GM23248 (cell line): ENCODE data around the gene FBXL2. TPM values are rescaled to one million over a fixed set of nuclear protein-coding genes. Genes with fewer than 3 reads are reported as not detected.

Experiments
- DNase-seq: peaks from one replicate; pipeline ENCODE4 v3.0.0-alpha.2; 2015
- H2AFZ ChIP-seq: fragments of 200-600 bp; sonication (generic); 2 replicates; pipeline ENCODE4 v1.6.1; 2016; ENCODE audit warnings: antibody characterized with exemption
- H3F3A ChIP-seq: fragments of 200-600 bp; sonication (generic); 2 replicates; pipeline ENCODE4 v1.6.1; 2016; ENCODE audit warnings: mild to moderate bottlenecking, antibody characterized with exemption, mixed run types; ENCODE audit not compliant: insufficient read depth
- H3K27ac ChIP-seq: fragments of 200-600 bp; sonication (generic); 2 replicates; pipeline ENCODE4 v1.5.1; 2016; ENCODE audit warnings: mild to moderate bottlenecking
- H3K27me3 ChIP-seq: fragments of 200-600 bp; sonication (generic); replicated peaks from 2 replicates; pipeline ENCODE4 v1.6.1; 2016; ENCODE audit warnings: mild to moderate bottlenecking; ENCODE audit not compliant: insufficient read depth
- H3K36me3 ChIP-seq: fragments of 200-600 bp; sonication (generic); 2 replicates; pipeline ENCODE4 v1.6.1; 2016; ENCODE audit warnings: low read depth, mild to moderate bottlenecking
- H3K4me1 ChIP-seq: fragments of 200-600 bp; sonication (generic); 2 replicates; pipeline ENCODE4 v1.6.1; 2016; ENCODE audit warnings: mild to moderate bottlenecking; ENCODE audit not compliant: insufficient read depth
- H3K4me2 ChIP-seq: fragments of 200-600 bp; sonication (generic); one replicate; pipeline ENCODE4 v1.6.1; 2016; ENCODE audit warnings: mild to moderate bottlenecking; ENCODE audit not compliant: unreplicated experiment
- H3K4me3 ChIP-seq: fragments of 200-600 bp; sonication (generic); 2 replicates; pipeline ENCODE4 v1.5.1; 2016; ENCODE audit warnings: mild to moderate bottlenecking
- H3K79me2 ChIP-seq: fragments of 200-600 bp; sonication (generic); 2 replicates; pipeline ENCODE4 v1.6.1; 2016; ENCODE audit warnings: mild to moderate bottlenecking; ENCODE audit not compliant: insufficient read depth
- H3K9ac ChIP-seq: fragments of 200-600 bp; sonication (generic); 2 replicates; pipeline ENCODE4 v1.6.1; 2016; ENCODE audit warnings: mild to moderate bottlenecking
- H3K9me2 ChIP-seq: fragments of 200-600 bp; sonication (generic); 2 replicates; pipeline ENCODE4 v1.6.1; 2016; ENCODE audit warnings: mixed run types, mild to moderate bottlenecking, moderate library complexity; ENCODE audit not compliant: insufficient read depth
- H3K9me3 ChIP-seq: fragments of 200-600 bp; sonication (generic); one replicate; pipeline ENCODE4 v1.6.1; 2017; ENCODE audit warnings: low read depth
- H4K20me1 ChIP-seq: fragments of 200-600 bp; sonication (generic); 2 replicates; pipeline ENCODE4 v1.6.0; 2016; ENCODE audit not compliant: insufficient read depth
- EZH2 ChIP-seq: fragments of 200-600 bp; sonication (generic); IDR thresholded peaks from 2 replicates; pipeline ENCODE4 v1.6.1; 2018; ENCODE audit warnings: antibody characterized with exemption, mild to moderate bottlenecking; ENCODE audit not compliant: insufficient read depth, poor library complexity, severe bottlenecking
- EZH2phosphoT487 ChIP-seq: fragments of 200-600 bp; sonication (generic); IDR thresholded peaks from 2 replicates; pipeline ENCODE4 v1.6.1; 2018; ENCODE audit warnings: antibody characterized with exemption, moderate library complexity, mild to moderate bottlenecking, low read depth; ENCODE audit not compliant: insufficient read depth
- WGBS, 2 experiments: methylation state at CpG; one replicate each; pipeline ENCODE4 v1.1.6; 2015 to 2017; ENCODE audit warnings: low lambda C conversion rate in 2 of 2, low coverage in 1 of 2; ENCODE audit errors: missing lambda C conversion rate in 2 of 2; 5-methylcytosine and 5-hydroxymethylcytosine counted together
- in situ Hi-C: fragments of 300-500 bp; cut with MboI; formaldehyde crosslinking; loops from 2 replicates; pipeline ENCODE4 v1.15.0; 2020
- polyA plus RNA-seq: library from polyadenylated mRNA; unstranded; fragments of >200 nt; fragmentation: Nextera tagmentation; extraction: Ambion mirVana; gene quantifications from 2 replicates; pipeline ENCODE4 v1.2.1, GENCODE V29; 2016
- total RNA-seq: library from RNA; depleted of rRNA; stranded (reverse); fragments of >200 nt; shearing (Covaris generic); gene quantifications from 2 replicates; pipeline ENCODE4 v1.2.3, GENCODE V29; 2014

The FBXL2 gene
- total and polyA plus RNA-seq, 2 experiments from 2014 or later, result 3.2 to 3.4 TPM

DNA sequence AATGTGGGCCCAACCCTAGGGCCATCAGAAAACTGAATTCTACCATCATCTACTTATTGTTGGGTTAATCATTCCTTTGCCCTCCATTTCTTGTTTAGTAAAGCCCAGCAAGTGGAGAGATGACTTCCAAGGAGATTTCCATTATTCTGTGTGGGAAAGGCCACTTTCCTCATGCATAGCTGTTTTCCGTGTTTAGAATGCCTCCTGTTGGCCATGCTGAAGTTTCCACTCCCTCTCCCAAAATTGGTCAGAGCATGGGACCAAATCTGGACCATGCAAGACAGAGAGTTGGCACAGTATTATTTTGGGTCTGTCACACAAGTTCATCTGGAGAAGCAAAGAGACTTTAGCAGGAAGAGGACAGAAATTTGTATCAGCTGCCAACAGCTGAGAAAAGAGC is 43.4 kb upstream of the FBXL2 start:
- Histone ChIP-seq H3F3A (no peaks in the 10 kb centered on the region), H3K9ac (no peak overlapping the region), H3K4me2 (no peak overlapping the region), H3K27ac (no peak overlapping the region), H2AFZ (no peak overlapping the region), H3K27me3 (peaks cover 21% of the 10 kb centered on the region), H3K9me2 (no peaks in the 10 kb centered on the region), H3K4me1 (no peaks in the 10 kb centered on the region), H3K9me3 (no peaks in the 10 kb centered on the region), H3K36me3 (no peaks in the 10 kb centered on the region), H3K79me2 (no peaks in the 10 kb centered on the region), H4K20me1 (no peaks in the 10 kb centered on the region), H3K4me3 (no peak overlapping the region)
- in situ Hi-C loops, result no loop called here
- WGBS, 2 experiments, result 56 to 86% methylated on average over 1 of the region's 1 CpG
- no peak for TF ChIP-seq EZH2phosphoT487
- no peak for TF ChIP-seq EZH2
- DNase-seq, result no peak

DNA sequence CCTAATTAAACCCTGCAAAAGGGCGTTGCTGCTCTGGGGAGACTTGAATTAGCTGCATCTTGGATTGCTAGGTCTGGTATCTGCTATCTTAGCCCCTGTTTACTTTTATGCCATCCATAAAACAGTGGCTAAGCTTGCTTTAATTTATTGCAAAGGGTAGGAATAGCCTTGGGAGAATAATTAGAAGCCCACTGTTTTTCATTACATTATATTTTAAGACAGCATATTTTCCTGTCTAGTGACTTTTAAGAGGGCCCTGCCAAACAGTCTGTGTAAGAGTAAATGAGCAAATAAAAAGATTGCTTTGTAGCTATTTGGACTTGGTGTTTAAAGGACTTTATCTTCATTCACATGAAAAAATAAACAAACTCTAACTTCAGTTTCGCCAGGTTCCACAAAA is 41.2 kb upstream of the FBXL2 start:
- Histone ChIP-seq H3F3A (no peaks in the 10 kb centered on the region), H3K36me3 (no peaks in the 10 kb centered on the region), H3K4me2 (no peak overlapping the region), H3K4me3 (no peak overlapping the region), H3K79me2 (no peaks in the 10 kb centered on the region), H3K9me2 (no peaks in the 10 kb centered on the region), H4K20me1 (no peaks in the 10 kb centered on the region), H3K27me3 (peaks cover 15% of the 10 kb centered on the region), H2AFZ (no peak overlapping the region), H3K4me1 (no peaks in the 10 kb centered on the region), H3K9ac (no peak overlapping the region), H3K27ac (no peak overlapping the region), H3K9me3 (no peaks in the 10 kb centered on the region)
- in situ Hi-C loops, result no loop called here
- TF ChIP-seq EZH2 (no peak), EZH2phosphoT487 (no peak)
- DNase-seq, result no peak
- WGBS, 2 experiments, result 31 to 32% methylated on average over 2 of the region's 2 CpGs

DNA sequence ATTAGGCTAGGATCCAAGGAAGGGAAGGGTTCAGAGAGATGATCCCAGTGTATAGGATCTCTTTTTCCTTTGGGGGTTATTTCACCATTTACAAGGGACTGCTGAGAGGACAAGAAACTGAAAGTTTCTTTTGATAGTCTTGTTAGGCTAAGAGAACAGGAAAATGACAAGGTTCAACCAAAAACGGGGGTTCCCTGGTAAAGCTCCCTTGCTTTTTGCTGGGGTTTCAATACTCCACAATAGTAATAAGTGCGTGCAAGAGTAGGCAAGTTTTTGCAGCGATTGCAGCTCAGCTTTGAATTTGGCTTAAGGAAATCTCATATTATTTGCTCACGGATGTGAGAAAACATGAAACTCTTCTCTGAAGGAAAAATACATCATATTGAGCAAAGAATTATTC is 39.8 kb upstream of the FBXL2 start:
- H3K27ac ChIP-seq, result no peak overlapping the region
- no peak for DNase-seq
- no peak overlapping the region for H2AFZ ChIP-seq
- H3K9me3 ChIP-seq, result no peaks in the 10 kb centered on the region
- in situ Hi-C loops, result no loop called here
- H3K4me1 ChIP-seq, result no peaks in the 10 kb centered on the region
- H3K79me2 ChIP-seq, result no peaks in the 10 kb centered on the region
- 65% methylated on average over 4 of the region's 4 CpGs for WGBS, 2 experiments
- H4K20me1 ChIP-seq, result no peaks in the 10 kb centered on the region
- no peak for TF ChIP-seq EZH2phosphoT487
- no peak for TF ChIP-seq EZH2
- H3K4me2 ChIP-seq, result no peak overlapping the region
- H3K27me3 ChIP-seq, result peaks cover 13% of the 10 kb centered on the region
- H3K4me3 ChIP-seq, result no peak overlapping the region
- no peaks in the 10 kb centered on the region for H3K36me3 ChIP-seq
- no peaks in the 10 kb centered on the region for H3F3A ChIP-seq
- H3K9ac ChIP-seq, result no peak overlapping the region
- no peaks in the 10 kb centered on the region for H3K9me2 ChIP-seq

DNA sequence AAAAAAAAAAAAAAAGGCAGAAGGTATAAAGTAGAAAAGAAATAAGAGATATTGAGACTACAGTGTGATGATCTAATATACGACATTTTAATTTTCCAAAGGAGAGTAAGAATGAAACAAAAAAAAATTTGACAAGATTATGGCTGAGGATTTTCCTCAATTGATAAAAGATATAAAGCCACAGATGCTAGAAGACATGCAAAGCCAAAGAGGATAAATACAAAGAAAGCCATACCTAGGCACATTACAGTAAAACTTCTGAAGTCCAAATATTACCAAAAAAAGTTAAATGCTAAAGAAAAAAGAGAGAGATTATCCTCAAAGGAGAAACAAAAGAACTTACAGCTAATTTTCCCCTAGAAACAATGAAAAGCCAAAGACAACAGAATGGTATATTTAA is 38.3 kb upstream of the FBXL2 start:
- Histone ChIP-seq H3K4me2 (no peak overlapping the region), H3K9me3 (no peaks in the 10 kb centered on the region), H3F3A (no peaks in the 10 kb centered on the region), H3K9ac (no peak overlapping the region), H3K79me2 (no peaks in the 10 kb centered on the region), H3K27me3 (peaks cover 18% of the 10 kb centered on the region), H3K4me3 (no peak overlapping the region), H3K36me3 (no peaks in the 10 kb centered on the region), H2AFZ (no peak overlapping the region), H3K9me2 (no peaks in the 10 kb centered on the region), H3K27ac (no peak overlapping the region), H3K4me1 (no peaks in the 10 kb centered on the region), H4K20me1 (no peaks in the 10 kb centered on the region)
- in situ Hi-C loops, result no loop called here
- no peak for TF ChIP-seq EZH2
- no peak for TF ChIP-seq EZH2phosphoT487
- no peak for DNase-seq
- WGBS, 2 experiments, result 55 to 67% methylated on average over 1 of the region's 1 CpG

DNA sequence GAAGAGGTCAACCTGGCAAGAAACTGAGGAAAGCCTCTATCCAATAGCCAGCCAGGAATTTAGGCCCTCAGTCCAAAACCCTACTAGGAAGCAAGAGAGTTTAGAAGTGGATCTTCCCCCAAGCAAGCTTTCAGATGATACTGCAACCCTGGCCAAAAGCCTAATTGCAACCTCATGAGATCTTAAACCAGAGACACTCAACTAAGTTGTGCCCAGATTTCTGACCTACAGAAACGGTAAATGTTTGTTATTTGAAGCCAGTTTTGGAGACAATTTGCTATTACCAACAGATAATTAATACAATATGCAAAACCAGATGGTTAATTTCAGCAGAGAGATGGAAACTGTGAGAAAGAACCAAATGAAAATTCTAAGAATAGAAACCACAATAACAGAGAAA is 37.0 kb upstream of the FBXL2 start:
- no peak for DNase-seq
- Histone ChIP-seq H3F3A (no peaks in the 10 kb centered on the region), H3K4me3 (no peak overlapping the region), H3K27me3 (peaks cover 30% of the 10 kb centered on the region), H3K9me3 (no peaks in the 10 kb centered on the region), H2AFZ (no peak overlapping the region), H3K4me1 (no peaks in the 10 kb centered on the region), H3K27ac (no peak overlapping the region), H3K79me2 (no peaks in the 10 kb centered on the region), H3K9ac (no peak overlapping the region), H3K36me3 (no peaks in the 10 kb centered on the region), H4K20me1 (no peaks in the 10 kb centered on the region), H3K4me2 (no peak overlapping the region), H3K9me2 (no peaks in the 10 kb centered on the region)
- TF ChIP-seq EZH2 (no peak), EZH2phosphoT487 (no peak)
- 0 to 6% methylated on average over 1 of the region's 1 CpG for WGBS, 2 experiments
- in situ Hi-C loops, result no loop called here
